ENCODE measurements around the gene TAB2.

TAB2 gene

GRCh38 chr6:149372062-149372461, 54.5 kb downstream of the TAB2 start:
- no peak for DNase-seq (ENCODE audit: low spot score)

GRCh38 chr6:149373511-149373910, 56.0 kb downstream of the TAB2 start:
- peak; percentile 24 for DNase-seq (ENCODE audit: low spot score)

- no peak for DNase-seq (ENCODE audit: low spot score)
These were observed 62.5 kb downstream of the TAB2 start for GRCh38 chr6:149379977-149380376.

- DNase-seq (ENCODE audit: low spot score): no peak
These were observed 63.0 kb downstream of the TAB2 start for GRCh38 chr6:149380523-149380922.

GRCh38 chr6:149383371-149383770, 65.9 kb downstream of the TAB2 start:
- DNase-seq (ENCODE audit: low spot score): no peak

- no peak for DNase-seq (ENCODE audit: low spot score)
These were observed 67.0 kb downstream of the TAB2 start for GRCh38 chr6:149384464-149384863.

- no peak for DNase-seq (ENCODE audit: low spot score)
These were observed 68.6 kb downstream of the TAB2 start for GRCh38 chr6:149385998-149386646.

GRCh38 chr6:149387779-149388512, 70.4 kb downstream of the TAB2 start:
- DNase-seq (ENCODE audit: low spot score): no peak

GRCh38 chr6:149389509-149390297, 72.2 kb downstream of the TAB2 start:
- no peak for DNase-seq (ENCODE audit: low spot score)

- DNase-seq (ENCODE audit: low spot score): no peak
These were observed 74.6 kb downstream of the TAB2 start for GRCh38 chr6:149392093-149392492.

GRCh38 chr6:149392535-149392934, 75.0 kb downstream of the TAB2 start:
- no peak for DNase-seq (ENCODE audit: low spot score)

- no peak for DNase-seq (ENCODE audit: low spot score)
These were observed 75.6 kb downstream of the TAB2 start for GRCh38 chr6:149393002-149393679.

GRCh38 chr6:149395185-149395584, 77.7 kb downstream of the TAB2 start:
- DNase-seq (ENCODE audit: low spot score): no peak

GRCh38 chr6:149397384-149397783, 79.9 kb downstream of the TAB2 start:
- DNase-seq (ENCODE audit: low spot score): no peak

- DNase-seq (ENCODE audit: low spot score): no peak
These were observed 82.5 kb downstream of the TAB2 start, which contains the start of gene SUMO4 for GRCh38 chr6:149400050-149400449. SUMO4 (plus strand) TSS chr6:149400262; CDS start chr6:149400392, 130 bp downstream.

GRCh38 chr6:149403534-149403933, 86.0 kb downstream of the TAB2 start:
- no peak for DNase-seq (ENCODE audit: low spot score)

- DNase-seq (ENCODE audit: low spot score): no peak
These were observed 88.6 kb downstream of the TAB2 start for GRCh38 chr6:149405823-149406765.

GRCh38 chr6:149409617-149410016, 92.1 kb downstream of the TAB2 start:
- DNase-seq (ENCODE audit: low spot score): no peak

GRCh38 chr6:149410557-149410956, 93.0 kb downstream of the TAB2 start:
- no peak for DNase-seq (ENCODE audit: low spot score)

GRCh38 chr6:149414009-149414408, 96.5 kb downstream of the TAB2 start:
- DNase-seq (ENCODE audit: low spot score): no peak

GRCh38 chr6:149414821-149415220, 97.3 kb downstream of the TAB2 start:
- DNase-seq (ENCODE audit: low spot score): no peak

Data from pons (tissue), 1 donor.